Measurements from ENCODE around the gene RAB30.

- TF ChIP-seq, protein P1, sequence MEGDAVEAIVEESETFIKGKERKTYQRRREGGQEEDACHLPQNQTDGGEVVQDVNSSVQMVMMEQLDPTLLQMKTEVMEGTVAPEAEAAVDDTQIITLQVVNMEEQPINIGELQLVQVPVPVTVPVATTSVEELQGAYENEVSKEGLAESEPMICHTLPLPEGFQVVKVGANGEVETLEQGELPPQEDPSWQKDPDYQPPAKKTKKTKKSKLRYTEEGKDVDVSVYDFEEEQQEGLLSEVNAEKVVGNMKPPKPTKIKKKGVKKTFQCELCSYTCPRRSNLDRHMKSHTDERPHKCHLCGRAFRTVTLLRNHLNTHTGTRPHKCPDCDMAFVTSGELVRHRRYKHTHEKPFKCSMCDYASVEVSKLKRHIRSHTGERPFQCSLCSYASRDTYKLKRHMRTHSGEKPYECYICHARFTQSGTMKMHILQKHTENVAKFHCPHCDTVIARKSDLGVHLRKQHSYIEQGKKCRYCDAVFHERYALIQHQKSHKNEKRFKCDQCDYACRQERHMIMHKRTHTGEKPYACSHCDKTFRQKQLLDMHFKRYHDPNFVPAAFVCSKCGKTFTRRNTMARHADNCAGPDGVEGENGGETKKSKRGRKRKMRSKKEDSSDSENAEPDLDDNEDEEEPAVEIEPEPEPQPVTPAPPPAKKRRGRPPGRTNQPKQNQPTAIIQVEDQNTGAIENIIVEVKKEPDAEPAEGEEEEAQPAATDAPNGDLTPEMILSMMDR (IDR thresholded peaks at IDR 0.05; ENCODE audit: low read depth, low read length), result no peak
- TF ChIP-seq EZH2phosphoT487 (IDR thresholded peaks at IDR 0.05; ENCODE audit: low read depth), result no peak
These were observed 135.4 kb downstream of the RAB30 start for GRCh38 chr11:82936261-82936660.
